ENCODE data around the gene MAN2B2. TPM values are rescaled to one million over a fixed set of nuclear protein-coding genes. Genes with fewer than 3 reads are reported as not detected.

MAN2B2 gene
- total and polyA plus RNA-seq, 7 donors: 3.0 to 24.3 (median 18.7) TPM

DNA sequence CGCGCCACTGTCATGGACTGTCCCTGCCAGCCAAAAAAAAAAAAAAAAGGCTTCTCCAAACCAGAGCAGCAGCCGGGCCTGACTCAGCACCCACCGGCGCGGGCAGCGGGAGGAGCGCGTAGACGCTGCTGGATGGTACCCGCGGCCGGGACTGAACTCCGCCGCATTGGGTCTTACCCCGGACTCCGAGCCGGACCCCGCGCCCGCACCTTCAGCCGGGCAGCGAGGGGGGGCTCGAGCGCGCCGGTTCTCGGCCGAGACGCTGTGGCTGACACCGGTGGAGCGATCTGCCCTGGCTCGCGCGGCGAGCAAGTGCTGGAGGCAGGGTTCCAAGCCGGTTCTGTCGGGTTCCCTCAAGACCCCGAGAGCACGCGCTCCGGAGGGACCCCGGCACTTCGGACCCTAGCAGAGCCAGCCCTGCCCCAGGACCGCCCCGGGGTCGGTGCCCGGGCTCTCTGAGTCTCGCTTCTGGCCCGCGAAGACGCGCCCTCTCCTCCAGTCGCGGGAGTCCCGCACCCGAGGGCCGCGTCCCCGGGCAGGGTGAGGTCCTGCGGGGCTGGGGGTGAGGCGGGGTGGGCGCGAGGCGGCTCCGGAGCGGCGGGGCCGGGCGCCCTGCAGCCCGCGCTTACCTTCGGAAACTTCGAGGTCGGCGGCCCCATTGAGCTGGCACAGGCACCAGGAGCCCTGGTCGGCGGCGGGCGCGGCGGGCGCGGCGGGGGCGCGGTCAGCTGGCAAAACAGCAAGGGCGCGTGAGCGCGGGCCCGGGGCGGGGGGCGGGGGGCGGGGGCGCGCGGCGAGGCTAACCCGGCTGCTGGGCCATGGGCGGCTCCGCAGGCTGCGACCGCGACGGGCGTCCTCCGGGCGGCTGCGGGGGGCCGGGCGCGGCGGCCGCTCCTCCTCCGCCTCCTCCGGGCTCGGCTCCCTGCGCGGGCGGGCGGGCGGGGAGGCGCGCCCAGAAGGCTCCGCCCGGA lies 11.8 kb upstream of the MAN2B2 start:
- TF ChIP-seq POLR2A (IDR thresholded peaks at IDR 0.05) (no peak), POLR2AphosphoS5 (IDR thresholded peaks at IDR 0.05) (no peak), EP300 (IDR thresholded peaks at IDR 0.05) (no peak)
- TF ChIP-seq, protein P1, sequence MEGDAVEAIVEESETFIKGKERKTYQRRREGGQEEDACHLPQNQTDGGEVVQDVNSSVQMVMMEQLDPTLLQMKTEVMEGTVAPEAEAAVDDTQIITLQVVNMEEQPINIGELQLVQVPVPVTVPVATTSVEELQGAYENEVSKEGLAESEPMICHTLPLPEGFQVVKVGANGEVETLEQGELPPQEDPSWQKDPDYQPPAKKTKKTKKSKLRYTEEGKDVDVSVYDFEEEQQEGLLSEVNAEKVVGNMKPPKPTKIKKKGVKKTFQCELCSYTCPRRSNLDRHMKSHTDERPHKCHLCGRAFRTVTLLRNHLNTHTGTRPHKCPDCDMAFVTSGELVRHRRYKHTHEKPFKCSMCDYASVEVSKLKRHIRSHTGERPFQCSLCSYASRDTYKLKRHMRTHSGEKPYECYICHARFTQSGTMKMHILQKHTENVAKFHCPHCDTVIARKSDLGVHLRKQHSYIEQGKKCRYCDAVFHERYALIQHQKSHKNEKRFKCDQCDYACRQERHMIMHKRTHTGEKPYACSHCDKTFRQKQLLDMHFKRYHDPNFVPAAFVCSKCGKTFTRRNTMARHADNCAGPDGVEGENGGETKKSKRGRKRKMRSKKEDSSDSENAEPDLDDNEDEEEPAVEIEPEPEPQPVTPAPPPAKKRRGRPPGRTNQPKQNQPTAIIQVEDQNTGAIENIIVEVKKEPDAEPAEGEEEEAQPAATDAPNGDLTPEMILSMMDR (IDR thresholded peaks at IDR 0.05): no peak
- peaks cover 0 to 17% (median 15%) of the 10 kb centered on the region in 4 donors for H3K4me1 ChIP-seq
- peak overlapping the region in 3 of 4 donors; percentile 31 to 47 (median 46) for H3K4me3 ChIP-seq
- H3K36me3 ChIP-seq: no peaks in the 10 kb centered on the region
- peaks cover 12 to 64% (median 46%) of the 10 kb centered on the region in 3 donors for H3K27me3 ChIP-seq
- 1 to 2% methylated on average over 127 of the region's 127 CpGs for WGBS, 2 donors
- DNase-seq: no peak
- intact Hi-C loops (cut with DNase I): no loop called here
- H3K27ac ChIP-seq: no peak overlapping the region
- H3K9me3 ChIP-seq: no peaks in the 10 kb centered on the region

DNA sequence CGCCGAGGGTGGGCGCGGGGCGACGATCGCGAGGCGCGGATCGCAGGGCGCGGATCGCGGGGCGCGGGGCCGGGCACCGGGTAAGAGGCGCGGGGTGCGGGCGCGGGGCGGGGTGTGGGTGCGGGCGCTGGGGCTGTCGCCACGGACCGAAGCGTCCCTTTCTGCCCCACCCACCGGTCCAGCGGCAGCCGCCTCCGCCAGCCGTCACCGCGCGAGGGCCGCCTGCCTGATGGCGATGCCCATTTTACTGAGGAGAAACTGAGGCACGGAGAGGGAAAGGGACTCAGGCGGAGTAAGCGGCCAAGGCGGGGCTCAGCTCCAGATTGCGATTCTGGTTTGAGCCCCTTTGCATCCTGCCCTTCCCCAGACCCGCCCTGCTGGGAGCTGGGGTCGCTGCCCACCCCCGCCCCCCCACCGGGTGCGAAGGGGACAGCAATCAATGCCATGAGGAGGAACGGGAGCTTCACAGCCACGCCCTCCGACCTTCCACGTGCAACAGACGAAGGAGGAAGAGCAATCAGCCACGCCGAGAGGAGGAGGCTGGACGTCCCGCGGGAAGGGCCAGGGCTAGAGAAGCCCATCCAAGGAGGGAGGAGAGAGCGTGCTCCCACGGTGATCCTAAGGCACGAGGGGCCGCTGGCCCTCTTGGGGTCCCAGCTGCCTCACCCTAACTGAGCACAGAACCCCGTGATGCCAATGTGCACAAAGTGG lies 10.9 kb upstream of the MAN2B2 start:
- no peaks in the 10 kb centered on the region for H3K36me3 ChIP-seq
- TF ChIP-seq POLR2AphosphoS5 (IDR thresholded peaks at IDR 0.05): no peak
- TF ChIP-seq POLR2A (IDR thresholded peaks at IDR 0.05): no peak
- TF ChIP-seq, protein P1 (IDR thresholded peaks at IDR 0.05): no peak
- TF ChIP-seq EP300 (IDR thresholded peaks at IDR 0.05): no peak
- no peak overlapping the region for H3K27ac ChIP-seq
- H3K27me3 ChIP-seq: peaks cover 12 to 58% (median 39%) of the 10 kb centered on the region in 3 donors
- no peaks in the 10 kb centered on the region for H3K9me3 ChIP-seq
- DNase-seq: no peak
- peaks cover 0 to 17% (median 15%) of the 10 kb centered on the region in 4 donors for H3K4me1 ChIP-seq
- WGBS, 2 donors: 11 to 12% methylated on average over 66 of the region's 66 CpGs
- intact Hi-C loops (cut with DNase I): no loop called here
- peak overlapping the region in 3 of 4 donors; percentile 31 to 47 (median 46) for H3K4me3 ChIP-seq

DNA sequence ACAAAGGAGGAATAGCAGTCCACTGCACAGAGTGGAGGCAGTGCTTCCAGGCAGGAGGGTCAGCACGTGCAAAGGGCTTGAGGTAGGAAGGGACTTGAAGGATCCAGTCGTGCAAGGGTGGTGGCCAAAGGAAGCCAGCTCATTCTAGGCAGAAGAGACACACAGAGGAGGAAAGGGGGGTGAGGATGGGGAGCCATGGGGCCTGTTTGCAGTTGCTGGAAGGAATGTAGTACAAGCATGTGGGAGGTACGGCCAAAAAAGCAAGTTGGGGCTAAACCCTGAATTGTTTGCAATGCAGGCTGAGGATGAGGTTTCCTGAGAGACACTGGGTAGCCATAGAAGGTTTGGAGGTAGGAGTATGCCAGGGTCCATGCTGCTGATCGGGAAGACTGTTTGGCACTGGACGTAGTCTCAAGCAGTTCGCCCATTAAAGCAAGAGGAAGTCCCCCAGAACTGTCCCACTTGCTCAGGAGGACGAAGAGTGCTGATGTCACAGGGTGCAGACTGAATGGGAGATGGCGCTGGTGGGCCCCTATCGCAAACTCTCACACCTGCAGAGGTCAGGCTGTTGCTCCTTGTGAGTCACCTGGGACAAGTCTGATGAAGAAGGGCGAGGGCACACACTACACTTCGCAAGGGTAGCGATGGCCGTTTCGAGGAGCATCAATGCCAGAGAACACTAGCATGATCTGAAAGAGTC lies 9.1 kb upstream of the MAN2B2 start:
- 68 to 70% methylated on average over 14 of the region's 14 CpGs for WGBS, 2 donors
- no peak overlapping the region for H3K27ac ChIP-seq
- peaks cover 12 to 43% (median 39%) of the 10 kb centered on the region in 3 donors for H3K27me3 ChIP-seq
- no peaks in the 10 kb centered on the region for H3K36me3 ChIP-seq
- no peaks in the 10 kb centered on the region for H3K9me3 ChIP-seq
- no peak for DNase-seq
- no peak overlapping the region for H3K4me3 ChIP-seq
- intact Hi-C loops (cut with DNase I): no loop called here
- no peak for TF ChIP-seq POLR2A (IDR thresholded peaks at IDR 0.05)
- no peak for TF ChIP-seq EP300 (IDR thresholded peaks at IDR 0.05)
- TF ChIP-seq, protein P1 (IDR thresholded peaks at IDR 0.05): no peak
- no peak for TF ChIP-seq POLR2AphosphoS5 (IDR thresholded peaks at IDR 0.05)
- peaks cover 0 to 17% (median 15%) of the 10 kb centered on the region in 4 donors for H3K4me1 ChIP-seq

DNA sequence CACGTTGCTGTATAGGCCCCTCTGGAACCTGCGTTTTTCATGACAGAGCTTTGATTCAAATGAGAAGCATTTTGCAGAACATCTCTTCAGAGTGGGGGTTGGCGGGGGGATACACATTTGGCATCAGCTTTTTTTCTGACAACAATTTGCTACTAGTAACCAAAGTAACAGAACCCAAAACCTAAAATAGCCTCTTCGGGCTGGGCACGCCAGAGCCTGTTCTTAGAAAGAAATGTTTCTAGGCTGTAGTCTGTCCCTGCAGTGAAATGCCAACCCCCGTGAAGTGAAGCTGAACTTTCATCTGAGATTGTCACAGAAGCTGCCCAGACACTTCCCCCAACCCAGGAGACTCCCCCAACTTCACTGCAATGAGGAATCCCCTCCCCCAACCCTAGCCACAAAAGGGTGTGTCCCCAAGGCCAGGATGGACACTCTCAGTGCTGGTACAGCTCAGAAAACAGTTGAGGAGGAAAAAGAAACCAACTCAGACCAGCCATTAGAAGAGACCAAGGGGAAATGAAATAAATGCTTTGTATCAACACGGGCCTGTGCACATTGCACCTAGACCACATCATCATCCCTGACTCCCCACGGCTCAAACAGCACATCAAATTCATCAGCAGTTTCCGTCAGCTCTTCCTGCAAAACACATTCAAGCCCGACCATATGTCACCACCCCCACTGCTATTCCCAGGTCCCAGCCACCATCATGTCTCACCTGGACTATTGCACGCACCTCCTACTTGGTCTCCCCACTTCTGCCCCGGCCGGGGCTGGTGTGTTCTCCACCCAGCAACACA lies 8.4 kb upstream of the MAN2B2 start:
- intact Hi-C loops (cut with DNase I): no loop called here
- Histone ChIP-seq H3K4me3 (no peak overlapping the region), H3K4me1 (peaks cover 0 to 17% (median 15%) of the 10 kb centered on the region in 4 donors), H3K27ac (no peak overlapping the region), H3K36me3 (no peaks in the 10 kb centered on the region), H3K27me3 (peaks cover 12 to 38% (median 35%) of the 10 kb centered on the region in 3 donors), H3K9me3 (no peaks in the 10 kb centered on the region)
- TF ChIP-seq POLR2AphosphoS5 (IDR thresholded peaks at IDR 0.05) (no peak), EP300 (IDR thresholded peaks at IDR 0.05) (no peak), POLR2A (IDR thresholded peaks at IDR 0.05) (no peak)
- TF ChIP-seq, protein P1 (IDR thresholded peaks at IDR 0.05): no peak
- WGBS, 2 donors: 61 to 74% methylated on average over 13 of the region's 13 CpGs
- no peak for DNase-seq

Data from sigmoid colon (tissue), 7 donors.